Bronchial epithelial cell (primary cell): ENCODE results near the gene ANO1. TPM values are rescaled to one million over a fixed set of nuclear protein-coding genes. Genes with fewer than 3 reads are reported as not detected.
"Not testable (repeated sequence)": the region's sequence is repeated elsewhere in the genome, so short reads cannot be mapped to it uniquely, and the experiment has no call there.

Experiments used
- DNase-seq: peaks from one replicate; pipeline ENCODE4 v3.0.0-alpha.2; 2010; ENCODE audit warnings: low read depth
- FAIRE-seq: peaks from 2 replicates; lab custom pipeline; 2011; peaks lifted over from hg19 to GRCh38; lab: Jason Lieb, UNC
- H3K27me3 ChIP-seq: 2 replicates; pipeline ENCODE4 v1.5.1; 2011; ENCODE audit warnings: low read length; ENCODE audit not compliant: control insufficient read depth, insufficient read depth
- H3K36me3 ChIP-seq: 2 replicates; pipeline ENCODE4 v1.5.1; 2011; ENCODE audit warnings: low read length; ENCODE audit not compliant: control insufficient read depth, insufficient read depth
- H3K4me3 ChIP-seq: 2 replicates; pipeline ENCODE4 v1.5.1; 2011; ENCODE audit warnings: mild to moderate bottlenecking, low read depth, low read length, control low read depth
- CTCF ChIP-seq: IDR thresholded peaks from 2 replicates; pipeline ENCODE4 v1.5.1; 2011; ENCODE audit warnings: mild to moderate bottlenecking, moderate library complexity, low read length, control low read depth, inconsistent platforms; ENCODE audit not compliant: insufficient read depth, severe bottlenecking
- total RNA-seq: library from RNA; depleted of rRNA; stranded (reverse); fragments of >200 nt; gene quantifications from 2 replicates; pipeline ENCODE4 v1.2.1, GENCODE V29; 2014

Gene ANO1
- total RNA-seq, 1 donor from 2014 or later = 1.3 TPM

DNA sequence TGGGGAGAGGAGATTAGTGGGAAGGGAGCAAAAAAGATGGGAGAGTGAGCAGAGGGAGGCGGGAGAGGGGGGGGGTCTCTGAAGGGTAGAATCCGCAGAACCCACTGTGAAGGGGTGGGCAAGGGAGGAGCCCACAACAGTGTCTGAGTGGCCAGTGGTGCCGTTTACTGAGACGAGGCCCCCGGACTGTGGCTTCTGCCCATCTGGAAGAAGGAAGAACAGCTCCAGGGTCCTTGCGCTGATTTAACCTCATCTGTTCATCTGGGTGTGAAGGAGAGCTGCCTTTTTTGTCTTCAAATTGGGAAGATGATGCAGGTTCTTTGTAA, 45.7 kb upstream of the ANO1 start:
- TF ChIP-seq CTCF = no peak
- H3K27me3 ChIP-seq = no peaks in the 10 kb centered on the region
- DNase-seq (no peak), FAIRE-seq (no peak)
- H3K4me3 ChIP-seq = no peak overlapping the region
- no peaks in the 10 kb centered on the region for H3K36me3 ChIP-seq

DNA sequence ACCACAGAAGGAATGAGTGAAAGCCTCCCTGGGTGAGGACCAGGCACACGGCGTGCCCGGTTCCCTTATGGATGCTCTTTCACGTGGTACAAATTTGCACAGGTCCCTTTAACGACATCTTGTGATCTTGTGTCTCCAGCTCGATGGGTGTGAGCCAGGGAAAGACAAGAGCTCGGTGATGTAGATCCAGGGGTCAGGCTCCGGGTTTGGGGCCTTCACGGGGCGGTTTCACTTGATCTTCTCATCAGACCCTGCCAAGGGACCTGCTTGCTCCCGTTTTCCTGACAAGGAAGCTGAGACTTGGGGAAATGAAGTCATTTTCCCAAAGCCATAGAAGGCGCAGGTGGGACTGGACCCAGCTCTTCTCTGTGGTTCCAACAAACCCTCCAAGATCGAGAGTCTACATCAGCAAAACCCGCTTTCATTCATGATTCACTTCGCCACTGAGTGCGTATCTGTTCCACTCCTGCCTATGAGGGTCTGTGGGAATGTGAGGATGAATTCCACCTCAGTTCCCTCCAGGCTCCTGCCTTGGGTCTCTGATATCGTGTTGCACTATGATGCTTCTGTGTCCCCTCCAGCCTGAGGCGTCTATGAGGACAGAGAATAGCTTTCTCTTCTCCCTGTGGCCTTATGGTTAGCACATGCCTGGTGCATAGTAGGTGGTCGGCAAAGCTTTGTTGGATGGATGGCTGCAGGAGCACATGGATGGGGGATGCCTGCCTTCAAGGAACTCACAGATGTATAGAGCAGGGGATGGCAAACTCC, 45.0 kb upstream of the ANO1 start:
- Histone ChIP-seq H3K27me3 (no peaks in the 10 kb centered on the region), H3K36me3 (no peaks in the 10 kb centered on the region), H3K4me3 (no peak overlapping the region)
- DNase-seq = no peak
- TF ChIP-seq CTCF = no peak
- FAIRE-seq = peak; percentile 18

DNA sequence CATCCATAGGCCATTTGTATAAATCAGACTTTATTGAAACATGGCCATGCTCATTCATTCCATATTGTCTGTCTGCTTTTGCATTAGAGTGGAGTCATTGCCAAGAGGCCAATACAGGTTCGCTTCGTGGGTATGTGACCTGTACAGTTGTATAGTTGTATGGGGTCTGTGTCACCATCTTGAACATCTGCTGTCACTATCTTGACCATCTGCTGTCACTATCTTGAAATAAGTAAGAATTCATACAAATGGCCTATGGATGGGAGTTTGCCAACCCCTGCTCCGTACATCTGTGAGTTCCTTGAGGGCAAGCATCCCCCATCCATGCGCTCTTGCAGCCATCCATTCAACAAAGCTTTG, 44.4 kb upstream of the ANO1 start:
- TF ChIP-seq CTCF = no peak
- no peaks in the 10 kb centered on the region for H3K36me3 ChIP-seq
- FAIRE-seq (no peak), DNase-seq (no peak)
- no peaks in the 10 kb centered on the region for H3K27me3 ChIP-seq
- H3K4me3 ChIP-seq = no peak overlapping the region

DNA sequence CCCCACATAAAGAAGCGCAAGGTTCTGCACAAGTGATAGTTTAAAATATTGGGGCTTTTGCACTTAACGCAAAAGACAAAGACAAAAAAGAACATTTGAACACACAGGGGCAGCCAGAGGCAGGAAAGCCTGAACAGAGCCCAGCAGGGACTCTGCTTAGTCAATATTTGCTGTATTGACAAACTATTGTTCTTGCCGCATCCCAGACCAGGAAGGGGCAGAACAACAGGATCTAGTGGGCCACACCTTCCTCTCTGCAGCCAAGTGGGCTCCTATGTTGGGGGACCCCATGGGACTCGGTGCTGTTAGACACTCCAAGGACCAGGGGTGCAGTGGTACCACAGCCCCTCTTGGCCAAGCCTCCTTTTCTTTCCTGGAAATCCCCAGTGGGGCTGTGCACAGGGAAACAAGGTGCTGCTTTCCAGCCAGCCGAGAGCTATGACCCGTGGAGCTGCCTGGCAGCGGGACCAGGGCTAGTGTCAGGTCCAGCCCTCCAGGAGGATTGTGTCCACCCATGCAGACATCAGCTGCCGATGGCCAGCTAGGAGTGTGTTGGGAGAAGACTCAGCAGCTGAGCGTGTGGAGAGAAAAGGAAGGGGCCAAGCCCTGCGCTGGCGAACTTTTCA, 43.3 kb upstream of the ANO1 start:
- no peak for FAIRE-seq
- H3K36me3 ChIP-seq = no peaks in the 10 kb centered on the region
- no peaks in the 10 kb centered on the region for H3K27me3 ChIP-seq
- H3K4me3 ChIP-seq = no peak overlapping the region
- TF ChIP-seq CTCF = no peak
- DNase-seq = no peak

DNA sequence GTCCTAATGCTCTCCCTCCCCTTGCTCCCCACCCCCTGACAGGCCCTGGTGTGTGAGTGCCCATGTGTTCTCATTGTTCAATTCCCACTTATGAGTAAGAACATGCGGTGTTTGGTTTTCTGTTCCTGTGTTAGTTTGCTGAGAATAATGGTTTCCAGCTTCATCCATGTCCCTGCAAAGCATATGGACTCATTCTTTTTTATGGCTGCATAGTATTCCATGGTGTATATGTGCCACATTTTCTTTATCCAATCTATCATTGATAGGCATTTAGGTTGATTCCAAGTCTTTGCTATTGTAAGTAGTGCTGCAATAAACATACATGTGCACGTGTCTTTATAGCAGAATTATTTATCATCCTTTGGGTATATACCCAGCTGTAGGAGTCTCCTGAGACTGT, 42.5 kb upstream of the ANO1 start:
- not testable (repeated sequence) for FAIRE-seq, H3K36me3 ChIP-seq, DNase-seq, H3K4me3 ChIP-seq, H3K27me3 ChIP-seq

- TF ChIP-seq CTCF = no peak
Observed at GRCh38 chr11:70036971-70037882, 40.9 kb upstream of the ANO1 start.

More at GRCh38 chr11:70036971-70037882, 40.9 kb upstream of the ANO1 start:
- DNase-seq = no peak
- H3K4me3 ChIP-seq = no peak overlapping the region
- no peak for FAIRE-seq
- H3K27me3 ChIP-seq = no peaks in the 10 kb centered on the region
- no peaks in the 10 kb centered on the region for H3K36me3 ChIP-seq
